ENCODE measurements around the gene CTNND1. TPM values are rescaled to one million over a fixed set of nuclear protein-coding genes. Genes with fewer than 3 reads are reported as not detected.

CTNND1 gene
- total and polyA plus RNA-seq, 9 donors: 40.3 to 153 (median 119) TPM

DNA sequence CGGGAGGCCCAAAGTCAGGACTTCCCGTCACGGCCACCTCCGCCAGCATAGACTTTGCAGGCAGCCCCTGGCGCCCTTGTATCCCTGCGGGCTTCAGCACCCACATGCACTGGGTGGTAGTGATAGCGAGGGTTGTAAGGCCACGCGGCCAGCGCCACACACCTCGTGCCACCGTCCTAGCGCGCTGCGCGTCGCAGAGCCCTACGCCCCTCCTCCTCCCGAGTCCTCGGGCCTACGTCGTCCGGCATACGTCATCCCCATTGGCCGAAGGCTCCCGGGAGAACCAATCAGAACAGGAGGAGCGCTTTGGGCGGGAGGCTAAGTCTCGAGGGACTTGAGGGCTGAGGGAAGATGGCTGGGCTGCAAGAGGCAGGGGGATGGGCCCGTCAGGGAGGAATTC, 8.6 kb upstream of the CTNND1 start:
- intact Hi-C loops (cut with DNase I): loop anchor here in 1 of 4 donors (10.0 kb wide), 1 partner anchor 52 kb away; no protein-coding TSS in a partner anchor
- DNase-seq: no peak
- TF ChIP-seq, protein P1, sequence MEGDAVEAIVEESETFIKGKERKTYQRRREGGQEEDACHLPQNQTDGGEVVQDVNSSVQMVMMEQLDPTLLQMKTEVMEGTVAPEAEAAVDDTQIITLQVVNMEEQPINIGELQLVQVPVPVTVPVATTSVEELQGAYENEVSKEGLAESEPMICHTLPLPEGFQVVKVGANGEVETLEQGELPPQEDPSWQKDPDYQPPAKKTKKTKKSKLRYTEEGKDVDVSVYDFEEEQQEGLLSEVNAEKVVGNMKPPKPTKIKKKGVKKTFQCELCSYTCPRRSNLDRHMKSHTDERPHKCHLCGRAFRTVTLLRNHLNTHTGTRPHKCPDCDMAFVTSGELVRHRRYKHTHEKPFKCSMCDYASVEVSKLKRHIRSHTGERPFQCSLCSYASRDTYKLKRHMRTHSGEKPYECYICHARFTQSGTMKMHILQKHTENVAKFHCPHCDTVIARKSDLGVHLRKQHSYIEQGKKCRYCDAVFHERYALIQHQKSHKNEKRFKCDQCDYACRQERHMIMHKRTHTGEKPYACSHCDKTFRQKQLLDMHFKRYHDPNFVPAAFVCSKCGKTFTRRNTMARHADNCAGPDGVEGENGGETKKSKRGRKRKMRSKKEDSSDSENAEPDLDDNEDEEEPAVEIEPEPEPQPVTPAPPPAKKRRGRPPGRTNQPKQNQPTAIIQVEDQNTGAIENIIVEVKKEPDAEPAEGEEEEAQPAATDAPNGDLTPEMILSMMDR (IDR thresholded peaks at IDR 0.05): no peak
- TF ChIP-seq POLR2A (IDR thresholded peaks at IDR 0.05): no peak
- no peak for TF ChIP-seq EP300 (IDR thresholded peaks at IDR 0.05)
- no peaks in the 10 kb centered on the region for H3K27me3 ChIP-seq
- H3K36me3 ChIP-seq: no peaks in the 10 kb centered on the region
- WGBS, 3 donors: 95 to 96% (median 96%) methylated on average over 30 of the region's 30 CpGs
- no peak overlapping the region for H3K4me3 ChIP-seq
- no peaks in the 10 kb centered on the region for H3K4me1 ChIP-seq (ENCODE audit: insufficient read depth)
- no peak overlapping the region for H3K27ac ChIP-seq
- H3K9me3 ChIP-seq: no peaks in the 10 kb centered on the region

GRCh38 chr11:57758174-57758573, 3.4 kb upstream of the CTNND1 start:
- no peaks in the 10 kb centered on the region for H3K9me3 ChIP-seq
- intact Hi-C loops (cut with DNase I): loop anchor here in 1 of 4 donors (10.0 kb wide), 1 partner anchor 47 kb away; no protein-coding TSS in a partner anchor
- no peak overlapping the region for H3K27ac ChIP-seq
- H3K4me3 ChIP-seq: no peak overlapping the region
- TF ChIP-seq EP300 (IDR thresholded peaks at IDR 0.05): no peak
- no peak for TF ChIP-seq POLR2A (IDR thresholded peaks at IDR 0.05)
- TF ChIP-seq, protein P1 (IDR thresholded peaks at IDR 0.05): no peak
- DNase-seq: no peak
- 47 to 76% (median 49%) methylated on average over 3 of the region's 3 CpGs for WGBS, 3 donors
- H3K4me1 ChIP-seq (ENCODE audit: insufficient read depth): no peaks in the 10 kb centered on the region
- H3K36me3 ChIP-seq: no peaks in the 10 kb centered on the region
- H3K27me3 ChIP-seq: no peaks in the 10 kb centered on the region

GRCh38 chr11:57762235-57762861, 746 bp downstream of the CTNND1 start:
- Histone ChIP-seq H3K4me1 (ENCODE audit: insufficient read depth) (peaks cover 8% of the 10 kb centered on the region), H3K9me3 (no peaks in the 10 kb centered on the region), H3K27ac (peak overlapping the region; percentile 60 to 92), H3K27me3 (no peaks in the 10 kb centered on the region), H3K36me3 (no peaks in the 10 kb centered on the region), H3K4me3 (peak overlapping the region; percentile 60)
- no peak for DNase-seq
- TF ChIP-seq POLR2A (IDR thresholded peaks at IDR 0.05) (no peak), EP300 (IDR thresholded peaks at IDR 0.05) (no peak)
- TF ChIP-seq, protein P1 (IDR thresholded peaks at IDR 0.05): no peak
- 0 to 2% (median 0%) methylated on average over 9 of the region's 9 CpGs for WGBS, 3 donors
- intact Hi-C loops (cut with DNase I): loop anchor here in 2 of 4 donors (1.0 to 5.0 kb wide), 3 partner anchors 40 to 95 kb away; partner anchors contain the start of gene ZDHHC5 (in 1 of the 2)

- no peaks in the 10 kb centered on the region for H3K9me3 ChIP-seq
- H3K27ac ChIP-seq: no peak overlapping the region
- no peaks in the 10 kb centered on the region for H3K36me3 ChIP-seq
- intact Hi-C loops (cut with DNase I): loop anchor here in 2 of 4 donors (5.0 kb wide), 2 partner anchors 39 to 96 kb away; partner anchors contain the start of gene ZDHHC5 (in 1 of the 2)
- H3K27me3 ChIP-seq: no peaks in the 10 kb centered on the region
- DNase-seq: no peak
- TF ChIP-seq, protein P1 (IDR thresholded peaks at IDR 0.05): peak in 1 of 3 donors; percentile 23
- no peak for TF ChIP-seq POLR2A (IDR thresholded peaks at IDR 0.05)
- TF ChIP-seq EP300 (IDR thresholded peaks at IDR 0.05): no peak
- H3K4me1 ChIP-seq (ENCODE audit: insufficient read depth): peaks cover 10% of the 10 kb centered on the region
- peak overlapping the region; percentile 60 for H3K4me3 ChIP-seq
- whole genome bisulfite sequencing, 3 donors: 0 to 3% (median 0%) methylated on average over 1 of the region's 1 CpG
Observed at GRCh38 chr11:57763568-57763967, 2.0 kb downstream of the CTNND1 start.

All from ovary (tissue), 9 donors.